ENCODE measurements around the gene TYMP.
"Not testable (repeated sequence)": the region's sequence is repeated elsewhere in the genome, so short reads cannot be mapped to it uniquely, and the experiment has no call there.

The TYMP gene

GRCh38 chr22:50562523-50563412 is 33.0 kb upstream of the TYMP start, which contains the start of gene SYCE3:
TSS of gene SYCE3 (minus strand) at chr22:50562919. CDS start at chr22:50556405, 6,514 bp downstream.
- DNase-seq (ENCODE audit: low read depth), result no peak

- DNase-seq (ENCODE audit: low read depth), result no peak
Observed at GRCh38 chr22:50561401-50562358, 31.9 kb upstream of the TYMP start.

- DNase-seq (ENCODE audit: low read depth), result no peak
Observed at GRCh38 chr22:50560034-50560433, 30.2 kb upstream of the TYMP start.

GRCh38 chr22:50556703-50557102 is 26.9 kb upstream of the TYMP start:
- no peak for DNase-seq (ENCODE audit: low read depth)

DNA sequence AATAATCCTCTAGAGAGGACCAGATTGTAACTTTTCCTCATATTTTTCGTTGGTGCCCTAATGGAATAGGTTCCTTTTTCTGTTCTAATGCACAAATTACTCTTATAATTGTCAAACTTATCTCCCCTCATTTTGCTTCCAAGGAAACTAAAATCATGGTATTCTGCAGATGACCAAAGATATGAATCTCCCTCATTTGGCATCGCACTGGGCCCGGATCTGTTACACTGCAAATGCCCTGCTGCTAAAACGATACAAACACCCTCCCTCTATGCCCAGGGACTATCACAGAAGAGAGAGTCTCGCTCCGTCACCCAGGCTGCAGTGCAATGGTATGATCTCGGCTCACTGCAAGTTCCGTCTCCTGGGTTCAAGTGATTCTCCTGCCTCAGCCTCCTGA is 23.5 kb upstream of the TYMP start:
- DNase-seq (ENCODE audit: low read depth), result no peak

DNA sequence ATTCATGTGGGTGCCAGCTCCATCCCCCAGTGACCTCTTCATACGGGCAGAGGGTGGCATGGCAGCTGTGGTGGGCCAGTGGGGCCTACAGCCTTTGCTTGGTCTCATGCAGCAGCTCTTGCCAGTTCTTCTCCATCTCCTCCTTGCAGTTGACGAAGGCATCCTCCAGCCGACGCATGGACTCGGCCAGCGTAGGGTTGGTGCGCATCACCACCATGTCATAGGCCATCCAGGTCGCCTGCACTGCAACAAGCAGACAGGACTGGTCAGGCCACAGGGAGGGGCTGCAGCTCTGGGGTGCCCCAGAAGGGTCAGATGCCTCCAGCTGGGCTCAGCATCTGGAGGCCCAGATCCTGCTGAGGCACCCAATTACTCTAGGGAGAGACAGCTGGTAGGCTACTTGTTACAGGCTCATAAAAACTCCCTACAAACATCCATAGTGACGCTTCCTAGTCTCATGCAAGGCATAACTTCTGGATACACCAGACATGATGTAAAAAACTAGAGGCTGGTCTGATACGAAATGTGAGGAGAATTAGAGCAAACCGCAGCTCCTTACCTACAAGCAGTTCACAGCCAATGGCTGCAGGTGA is 21.4 kb upstream of the TYMP start:
- DNase-seq (ENCODE audit: low read depth), result no peak

GRCh38 chr22:50550395-50550794 is 20.6 kb upstream of the TYMP start:
- no peak for DNase-seq (ENCODE audit: low read depth)

- DNase-seq (ENCODE audit: low read depth), result no peak
Observed at GRCh38 chr22:50548921-50549790, 19.3 kb upstream of the TYMP start.

DNA sequence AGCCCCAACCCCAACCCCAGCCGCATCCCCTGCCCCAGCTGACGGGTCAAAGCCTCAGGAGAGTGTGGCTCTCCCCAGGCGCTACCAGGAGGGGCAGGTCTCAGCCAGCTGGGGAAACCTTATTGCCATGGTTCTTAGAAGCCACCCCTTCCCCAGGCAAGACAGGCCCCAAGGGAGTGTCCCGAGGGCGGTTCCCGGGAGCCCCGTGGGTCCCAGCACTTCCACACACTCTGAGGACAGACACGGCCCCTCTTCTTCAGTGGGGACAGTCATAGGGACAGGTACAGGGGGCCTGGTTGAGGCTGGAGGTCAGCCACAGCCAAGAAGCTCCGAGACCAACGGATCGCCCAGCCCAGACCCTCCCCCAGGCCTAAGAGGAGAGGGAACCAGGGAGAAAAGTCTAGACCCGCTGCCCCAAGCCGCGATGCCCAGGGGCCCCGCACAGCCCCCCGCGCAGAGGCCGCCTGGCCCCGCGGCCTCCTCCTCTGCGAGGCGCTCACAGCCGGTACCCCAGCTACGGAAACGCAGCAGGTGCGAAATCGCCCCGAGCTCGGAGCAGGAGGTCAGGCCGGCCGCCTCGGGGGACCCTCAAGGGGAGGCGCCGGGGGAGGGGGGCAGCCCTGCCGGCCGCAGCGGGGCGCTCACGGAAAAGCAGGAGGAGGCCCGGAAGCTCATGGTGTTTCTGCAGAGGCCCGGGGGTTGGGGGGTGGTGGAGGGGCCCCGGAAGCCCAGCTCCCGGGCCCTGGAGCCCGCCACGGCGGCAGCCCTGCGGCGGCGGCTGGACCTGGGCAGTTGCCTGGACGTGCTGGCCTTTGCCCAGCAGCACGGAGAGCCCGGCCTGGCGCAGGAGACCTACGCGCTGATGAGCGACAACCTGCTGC is 18.5 kb upstream of the TYMP start:
- DNase-seq (ENCODE audit: low read depth), result no peak

DNA sequence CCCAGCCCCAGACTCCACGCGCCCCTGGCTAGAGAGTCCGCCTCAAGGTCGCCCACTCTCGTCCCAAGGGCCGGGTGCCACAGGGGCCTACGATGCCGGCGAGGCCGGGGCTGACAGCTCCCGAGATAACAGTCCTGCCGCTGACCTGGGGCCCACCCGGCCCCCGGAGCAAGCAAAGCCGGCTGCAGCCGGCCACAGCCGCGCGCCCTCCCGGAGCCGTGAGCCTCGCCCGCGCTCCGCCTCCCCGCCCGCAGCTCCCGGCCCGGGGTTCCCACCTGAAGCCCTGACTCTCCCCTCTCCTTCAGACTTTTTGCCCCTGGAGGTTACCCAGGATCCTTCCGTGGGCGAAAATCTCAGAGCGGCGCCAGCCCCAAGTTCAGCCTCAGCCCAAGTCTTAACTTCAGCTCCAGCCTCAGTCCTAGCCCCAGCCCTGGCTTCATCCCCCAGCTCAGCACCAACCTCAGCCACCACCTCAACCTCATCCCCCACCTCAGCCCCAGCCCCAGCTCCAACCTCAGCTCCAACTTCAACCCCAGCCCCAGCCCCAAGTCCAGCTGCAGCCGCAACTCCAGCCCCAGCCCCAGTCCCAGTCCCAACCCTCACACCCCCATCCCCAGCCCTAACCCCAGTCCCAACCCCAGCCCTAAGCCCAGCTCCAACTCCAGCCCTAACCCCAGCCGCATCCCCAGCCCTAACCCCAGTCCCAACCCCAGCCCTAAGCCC is 17.6 kb upstream of the TYMP start:
- DNase-seq (ENCODE audit: low read depth), result no peak

GRCh38 chr22:50546326-50547262 is 16.8 kb upstream of the TYMP start:
- no peak for DNase-seq (ENCODE audit: low read depth)

DNA sequence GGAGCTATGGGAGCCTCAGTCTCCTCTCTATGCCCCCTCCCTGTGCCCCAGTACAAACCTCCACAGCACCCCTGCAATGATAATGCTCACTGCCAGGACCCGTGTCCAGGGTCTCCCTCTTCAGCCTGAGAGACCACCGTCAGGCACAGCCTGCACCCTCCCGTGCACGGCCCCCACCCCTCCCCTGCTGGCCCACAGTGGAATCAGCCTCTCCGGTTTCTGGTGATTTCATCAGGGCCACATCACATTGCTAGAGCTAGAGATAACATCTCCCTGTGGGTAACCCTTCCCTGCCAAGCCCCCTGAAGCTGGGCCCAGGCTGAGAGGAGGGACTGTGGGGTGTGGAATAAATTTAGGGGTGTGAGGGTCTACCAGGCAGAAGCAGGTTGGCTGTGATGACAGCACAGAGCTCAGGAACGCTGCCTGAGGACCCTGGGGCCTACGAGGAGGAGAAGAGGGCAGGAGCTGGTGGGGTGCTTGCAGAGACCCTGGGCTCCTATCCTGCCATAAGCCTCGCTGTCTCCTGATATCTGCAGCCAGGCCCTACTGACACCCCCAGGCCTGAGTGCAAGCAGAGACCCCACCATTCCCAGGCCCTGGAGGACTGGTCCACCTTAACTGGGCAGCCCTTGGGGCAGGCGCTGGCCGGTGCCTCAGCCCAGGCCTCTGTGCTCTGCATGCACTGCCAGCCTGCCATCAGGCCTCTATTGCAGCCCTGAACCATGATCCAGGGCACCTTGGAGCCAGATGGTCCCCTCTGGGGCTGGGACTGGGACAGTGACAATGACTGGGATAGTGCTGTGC is 15.9 kb upstream of the TYMP start, which contains the start of gene KLHDC7B:
KLHDC7B (plus strand) TSS at position 378 of the 804 bp plus-strand sequence; CDS start at position 723, 345 bp downstream.
- no peak for DNase-seq (ENCODE audit: low read depth)

GRCh38 chr22:50544746-50545253 is 15.0 kb upstream of the TYMP start:
- DNase-seq (ENCODE audit: low read depth), result no peak

GRCh38 chr22:50544078-50544745 is 14.4 kb upstream of the TYMP start:
- DNase-seq (ENCODE audit: low read depth), result no peak

GRCh38 chr22:50542416-50542927 is 12.7 kb upstream of the TYMP start:
- DNase-seq (ENCODE audit: low read depth), result no peak

DNA sequence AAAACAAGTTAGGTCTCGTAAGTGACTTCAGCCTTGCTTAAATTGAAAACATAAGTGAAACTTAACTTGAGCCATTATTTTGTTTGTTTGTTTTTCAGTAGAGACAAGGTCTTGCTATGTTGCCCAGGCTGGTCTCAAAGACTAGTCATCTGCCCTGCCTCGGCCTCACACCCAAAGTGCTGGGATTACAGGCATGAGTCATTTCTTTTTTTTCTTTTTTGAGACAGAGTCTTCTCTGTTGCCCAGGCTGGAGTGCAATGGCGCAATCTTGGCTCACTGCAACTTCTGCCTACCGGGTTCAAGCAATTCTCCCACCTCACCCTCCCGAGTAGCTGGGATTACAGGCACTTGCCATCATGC is 11.8 kb upstream of the TYMP start:
- DNase-seq (ENCODE audit: low read depth), result not testable (repeated sequence)

DNA sequence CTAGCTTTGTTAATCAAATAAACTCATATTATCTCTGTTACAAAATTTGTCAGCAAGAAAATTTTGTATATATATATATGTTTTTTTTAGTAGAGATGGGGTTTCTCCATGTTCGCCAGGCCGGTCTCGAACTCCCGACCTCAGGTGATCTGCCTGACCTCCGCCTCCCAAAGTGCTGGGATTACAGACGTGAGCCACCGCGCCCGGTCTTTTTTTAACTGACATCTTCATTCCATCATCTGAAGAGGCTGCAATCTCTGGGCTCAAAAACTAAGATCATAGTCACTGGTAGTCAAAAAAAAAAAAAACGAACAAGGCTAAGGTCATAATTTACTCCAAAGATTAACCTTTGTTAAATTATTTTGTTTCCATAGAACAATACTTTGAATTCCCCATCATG is 10.6 kb upstream of the TYMP start:
- no peak for DNase-seq (ENCODE audit: low read depth)
